GM19043 (cell line): Measurements from ENCODE around the gene GRIN1.
A peak's percentile ranks its signal among the peaks of the same experiment; 100 is the strongest.
"Not testable (repeated sequence)": the region's sequence is repeated elsewhere in the genome, so short reads cannot be mapped to it uniquely, and the experiment has no call there.

Experiments
- ATAC-seq: cut with Tn5 transposase; IDR thresholded peaks from one replicate; pipeline ENCODE4 v1.9.1; 2021; ENCODE audit warnings: low read depth; ENCODE audit not compliant: unreplicated experiment

GRIN1 gene

DNA sequence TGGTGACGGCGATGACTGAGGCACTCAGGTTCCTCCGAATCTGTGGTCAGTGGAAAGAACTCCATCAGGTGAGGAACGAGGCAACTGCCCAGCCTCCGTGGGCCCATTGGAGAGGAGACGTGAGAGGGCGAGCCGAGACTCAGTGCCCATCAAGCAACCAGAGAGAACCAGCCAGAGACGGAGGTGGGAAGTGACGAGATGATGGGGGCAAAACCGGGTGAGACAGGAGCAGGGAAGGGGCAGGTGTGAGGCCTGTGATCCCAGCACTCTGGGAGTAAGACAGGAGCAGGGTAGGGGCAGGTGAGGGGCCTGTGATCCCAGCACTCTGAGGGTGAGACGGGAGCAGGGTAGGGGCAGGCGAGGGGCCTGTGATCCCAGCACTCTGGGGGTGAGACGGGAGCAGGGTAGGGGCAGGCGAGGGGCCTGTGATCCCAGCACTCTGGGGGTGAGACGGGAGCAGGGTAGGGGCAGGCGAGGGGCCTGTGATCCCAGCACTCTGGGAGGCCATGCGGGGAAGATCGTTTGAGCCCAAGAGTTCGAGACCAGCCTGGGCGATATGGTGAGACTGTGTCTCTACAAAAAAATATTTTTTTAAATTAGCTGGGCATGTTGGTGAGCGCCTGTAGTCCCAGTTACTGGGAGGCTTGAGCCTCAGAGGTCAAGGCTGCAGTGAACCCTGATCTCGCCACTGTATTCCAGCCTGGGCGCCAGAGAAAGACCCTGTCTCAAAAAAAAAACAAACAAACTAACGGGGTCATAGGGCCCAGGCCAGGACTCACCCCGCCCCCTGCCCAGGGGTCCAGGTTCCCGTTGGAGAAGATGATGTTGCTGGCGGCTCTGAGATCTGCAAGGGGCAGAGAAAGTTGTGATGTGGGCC, 27.8 kb upstream of the GRIN1 start:
- ATAC-seq = no peak

DNA sequence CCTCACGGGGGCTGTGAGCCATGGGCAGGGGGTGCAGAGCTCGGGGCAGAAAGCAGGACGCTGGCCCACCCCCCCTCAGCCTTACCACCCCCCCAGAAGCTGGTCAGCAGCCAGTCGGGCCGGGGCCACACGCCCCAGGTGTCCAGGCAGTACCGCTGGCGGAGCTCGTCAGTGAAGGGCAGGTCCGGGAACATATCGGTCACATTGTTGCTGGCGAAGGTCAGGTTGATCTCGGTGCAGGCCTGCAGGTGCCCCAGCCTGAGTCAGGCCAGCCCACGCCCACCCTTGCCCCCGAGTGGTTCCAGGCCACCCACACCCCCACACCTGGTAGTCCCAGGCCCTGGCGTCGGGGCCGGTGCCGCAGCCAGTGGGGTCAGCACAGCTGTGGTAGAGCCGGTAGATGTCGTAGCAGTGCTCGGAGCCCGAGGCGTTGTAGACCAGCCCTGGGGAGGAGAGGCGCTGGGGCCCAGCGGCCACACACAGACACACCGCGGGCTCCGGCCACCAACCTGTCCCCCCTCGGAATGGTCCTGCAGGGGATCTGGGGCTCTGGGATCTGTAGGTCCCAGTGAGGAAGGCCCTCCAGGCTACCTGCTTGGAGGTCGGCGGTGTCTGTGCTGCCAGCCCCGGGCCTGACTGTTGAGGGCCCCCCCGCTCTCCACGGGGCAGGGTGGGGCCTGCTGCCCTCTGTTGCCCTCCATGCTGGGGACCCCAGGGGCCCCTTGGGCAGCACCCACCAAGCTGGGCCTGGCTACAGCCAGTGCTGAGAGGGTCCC, 27.0 kb upstream of the GRIN1 start:
- ATAC-seq = no peak

DNA sequence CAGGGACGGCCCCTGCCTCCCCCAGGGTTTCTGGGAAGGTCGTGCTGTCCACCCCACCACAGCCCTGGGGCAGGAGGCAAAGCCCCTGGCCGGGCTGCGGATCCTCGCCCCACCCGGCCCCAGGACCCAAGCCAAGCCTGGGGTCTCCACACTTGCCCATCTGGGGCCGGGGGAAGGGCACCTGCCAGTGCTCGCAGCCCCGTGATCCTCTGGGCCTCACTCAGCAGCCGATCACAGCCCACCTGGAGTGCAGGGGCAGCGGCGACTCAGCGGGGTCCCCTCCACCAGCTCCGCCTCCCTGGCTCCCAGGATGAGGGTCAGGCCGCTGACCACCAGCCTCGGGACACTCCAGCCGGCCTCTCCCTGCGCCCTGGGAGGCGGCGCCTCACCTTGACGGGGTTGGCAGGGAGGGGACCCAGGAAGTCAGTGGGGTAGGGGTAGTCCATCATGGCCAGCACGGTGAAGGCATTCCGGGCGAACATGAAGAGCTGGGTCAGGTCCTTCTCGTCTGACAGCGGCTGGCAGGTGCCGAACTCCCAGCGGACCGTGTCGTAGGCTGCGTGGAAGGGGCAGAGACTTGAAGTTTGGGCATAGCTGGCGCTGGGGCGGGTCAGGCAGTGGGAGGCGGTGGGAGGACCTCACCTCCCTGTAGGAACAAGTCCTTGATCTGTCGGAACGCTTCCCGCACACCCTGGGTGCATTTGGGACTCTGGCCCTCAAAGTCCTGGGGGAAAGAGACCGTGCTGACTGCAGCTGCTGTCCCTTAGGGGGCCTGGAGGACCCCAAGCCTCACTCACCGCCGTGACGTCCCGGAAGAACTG, 26.2 kb upstream of the GRIN1 start:
- ATAC-seq = no peak

DNA sequence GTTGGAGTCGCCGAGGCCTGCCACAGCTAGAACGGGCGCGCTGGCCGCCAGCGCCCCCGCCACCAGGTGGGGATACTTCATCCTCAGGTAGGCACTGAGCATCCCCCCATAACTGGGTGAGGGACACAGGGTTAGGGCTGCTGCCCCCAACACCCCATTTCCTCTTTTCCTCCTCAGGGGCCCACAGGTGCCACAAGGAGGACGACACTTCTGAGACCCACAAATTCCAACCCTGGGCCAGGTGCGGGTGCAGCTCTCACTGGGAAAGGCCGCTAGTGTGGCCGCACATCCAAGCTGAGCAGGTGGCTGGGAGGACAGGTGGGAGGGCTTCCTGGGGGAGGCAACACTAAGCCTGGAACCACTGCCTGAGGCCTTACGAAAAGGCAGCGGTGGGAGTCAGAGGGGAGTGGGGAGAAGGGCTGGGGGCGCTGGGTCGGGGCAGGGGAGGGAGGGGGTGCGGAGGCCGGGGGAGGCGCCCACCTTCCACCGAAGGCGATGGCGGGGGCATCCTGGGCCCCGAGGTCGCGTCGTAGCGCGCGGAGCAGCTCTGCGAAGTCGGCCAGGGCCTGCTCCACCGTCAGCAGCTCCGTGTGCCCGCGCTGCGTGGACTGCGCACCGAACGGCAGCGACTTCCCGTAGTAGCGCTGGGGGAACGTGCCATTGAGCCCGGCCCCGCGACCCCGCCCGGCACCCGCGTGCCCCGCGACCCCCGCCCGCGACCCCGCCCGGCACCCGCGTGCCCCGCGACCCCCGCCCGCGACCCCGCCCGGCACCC, 25.4 kb upstream of the GRIN1 start:
- no peak for ATAC-seq

DNA sequence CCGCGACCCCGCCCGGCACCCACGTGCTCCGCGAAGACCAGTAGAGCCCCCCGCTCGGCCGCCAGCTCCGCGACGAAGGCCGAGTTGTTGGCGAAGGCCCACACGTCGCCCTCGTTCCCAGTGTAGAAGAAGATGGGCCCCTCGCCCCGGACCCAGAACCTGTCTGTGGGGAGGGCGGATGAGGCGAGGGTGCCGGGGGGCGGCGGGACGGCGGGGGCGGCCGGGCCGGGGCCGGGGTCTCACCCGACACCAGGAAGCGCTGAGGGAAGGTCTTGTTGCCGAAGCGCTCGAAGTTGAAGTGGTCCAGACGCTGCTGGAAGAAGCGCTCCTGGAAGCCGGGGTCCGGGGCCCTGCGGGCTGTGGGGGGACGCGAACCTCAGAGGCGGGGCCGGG, 24.7 kb upstream of the GRIN1 start:
- no peak for ATAC-seq

DNA sequence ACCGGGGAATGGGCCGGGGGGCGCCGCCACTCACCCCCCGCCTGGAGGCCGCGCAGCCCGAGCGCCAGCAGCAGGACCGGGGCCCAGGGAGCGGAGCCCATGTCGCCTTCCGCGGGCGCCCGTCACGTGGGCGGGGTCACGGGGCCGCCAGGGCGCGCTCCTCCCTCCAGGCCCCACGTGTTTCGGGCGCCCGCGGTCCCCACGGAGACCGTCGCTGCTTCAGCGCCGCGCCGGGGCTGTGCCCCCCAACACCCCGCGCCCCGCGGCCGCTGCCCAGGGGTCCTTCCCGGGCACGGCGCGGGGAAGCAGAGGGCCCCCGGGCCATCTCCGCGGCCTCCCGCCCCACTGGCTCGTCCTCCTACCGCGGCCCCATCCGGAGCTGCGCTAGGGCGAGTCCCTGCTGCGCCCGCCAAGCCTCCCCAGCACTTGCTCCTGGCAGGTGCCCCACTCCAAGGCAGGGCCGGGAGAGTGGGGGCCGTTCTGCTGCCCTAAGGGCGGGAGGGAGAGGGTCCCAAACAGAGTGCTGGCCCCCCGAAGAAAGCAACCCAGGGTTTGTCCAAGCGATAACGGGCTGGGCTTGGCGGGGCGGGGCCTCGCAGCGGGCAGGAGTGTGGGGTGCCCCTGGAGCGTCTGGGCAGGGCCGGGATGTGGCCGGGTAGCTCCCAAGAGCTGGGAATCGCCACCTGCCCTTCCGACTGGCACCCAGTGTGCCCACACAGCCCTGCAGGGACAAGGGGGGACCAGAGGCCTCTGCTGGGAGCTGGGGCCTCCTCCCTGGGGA, 24.2 kb upstream of the GRIN1 start, which contains the start of gene DPP7:
Gene DPP7 (minus strand): TSS at position 121 of the 781 bp plus-strand sequence. CDS start 20 bp downstream, at position 101.
- peak; percentile 79 for ATAC-seq

DNA sequence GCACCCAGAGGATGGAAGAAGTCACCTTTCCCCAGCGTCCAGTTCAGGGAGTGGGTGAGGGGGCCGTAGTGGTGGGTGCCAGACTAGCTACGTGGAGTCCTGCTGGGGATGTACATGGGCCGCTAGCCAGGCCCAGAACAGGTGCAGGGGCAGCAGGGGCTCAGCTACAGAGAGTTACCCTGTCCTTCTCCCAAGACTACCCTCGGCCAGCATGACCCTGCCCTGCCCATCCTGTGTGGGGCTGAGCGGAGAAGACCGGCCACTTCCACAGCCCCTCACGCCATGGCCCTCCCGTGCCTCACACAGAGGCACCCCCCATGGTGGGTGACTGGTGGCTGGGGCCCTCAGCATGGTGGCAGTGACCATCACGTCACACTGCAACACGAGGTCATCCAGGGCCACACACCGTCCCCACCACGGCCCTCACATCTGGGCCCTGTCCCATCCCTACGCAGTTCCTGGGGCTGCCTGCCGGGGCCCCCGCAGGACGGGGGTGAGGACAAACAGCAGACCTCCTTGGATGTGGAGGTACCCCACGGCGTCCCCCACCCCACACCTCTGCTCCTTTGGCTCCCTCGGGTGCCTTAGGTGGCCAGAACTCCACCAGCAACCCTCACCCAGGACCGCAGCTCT, 23.4 kb upstream of the GRIN1 start:
- no peak for ATAC-seq

DNA sequence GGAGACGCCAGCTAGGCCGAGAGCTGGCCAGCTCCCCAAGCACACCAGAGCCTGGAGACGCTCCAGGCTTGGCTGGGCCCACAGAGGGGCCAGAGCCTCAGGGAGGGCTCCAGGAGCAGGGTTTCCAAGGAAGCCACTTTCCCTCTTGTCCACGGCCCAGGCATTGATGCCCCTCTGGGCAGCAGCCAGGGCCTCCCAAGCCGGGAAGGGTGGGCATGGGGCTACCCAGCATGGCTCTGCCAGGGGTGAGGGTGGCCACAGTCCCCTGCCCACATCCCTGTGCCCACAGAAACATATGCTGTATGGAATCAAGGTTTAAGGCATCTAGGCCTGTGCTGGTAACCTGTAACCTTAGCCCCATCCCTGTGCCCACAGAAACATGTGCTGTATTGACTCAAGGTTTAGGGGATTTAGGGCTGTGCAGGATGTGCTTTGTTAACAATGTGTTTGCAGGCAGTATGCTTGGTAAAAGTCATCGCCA, 22.9 kb upstream of the GRIN1 start:
- no peak for ATAC-seq

DNA sequence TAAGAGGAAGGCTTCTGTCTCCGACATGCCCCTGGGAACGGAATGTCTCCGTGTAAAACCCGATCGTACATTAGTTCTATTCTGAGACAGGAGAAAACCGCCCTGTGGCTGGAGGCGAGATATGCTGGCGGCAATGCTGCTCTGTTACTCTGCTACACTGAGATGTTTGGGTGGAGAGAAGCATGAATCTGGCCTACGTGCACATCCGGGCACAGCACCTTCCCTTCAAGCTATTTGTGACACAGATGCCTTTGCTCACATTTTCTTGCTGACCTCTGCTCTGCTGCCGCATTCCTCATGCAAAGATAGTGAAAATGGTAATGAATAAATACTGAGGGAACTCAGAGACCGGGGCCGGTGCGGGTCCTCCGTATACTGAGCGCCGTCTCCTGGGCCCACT, 22.2 kb upstream of the GRIN1 start:
- no peak for ATAC-seq

DNA sequence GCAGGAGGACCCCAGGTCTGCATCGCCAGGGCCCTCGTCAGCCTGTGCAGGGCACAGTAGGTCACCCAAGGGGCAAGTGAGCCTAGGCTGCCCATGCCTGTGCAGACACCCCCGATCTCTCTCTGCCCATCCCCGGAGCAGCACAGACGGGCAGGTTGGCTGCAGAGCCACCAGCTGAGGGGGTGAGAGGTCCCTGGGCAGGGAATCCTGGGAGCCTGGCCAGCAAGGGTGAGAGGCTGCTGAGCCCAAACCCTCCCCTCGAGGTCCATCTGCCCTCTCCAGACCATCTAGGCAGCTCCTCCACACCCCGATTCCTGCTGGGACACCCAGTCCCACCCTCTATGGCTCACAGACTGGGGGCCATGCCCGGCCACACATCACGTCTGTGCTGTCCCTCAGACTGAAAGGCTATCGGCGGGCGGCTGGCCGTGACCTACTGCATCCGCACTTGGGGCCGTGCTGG, 21.7 kb upstream of the GRIN1 start:
- ATAC-seq = no peak

DNA sequence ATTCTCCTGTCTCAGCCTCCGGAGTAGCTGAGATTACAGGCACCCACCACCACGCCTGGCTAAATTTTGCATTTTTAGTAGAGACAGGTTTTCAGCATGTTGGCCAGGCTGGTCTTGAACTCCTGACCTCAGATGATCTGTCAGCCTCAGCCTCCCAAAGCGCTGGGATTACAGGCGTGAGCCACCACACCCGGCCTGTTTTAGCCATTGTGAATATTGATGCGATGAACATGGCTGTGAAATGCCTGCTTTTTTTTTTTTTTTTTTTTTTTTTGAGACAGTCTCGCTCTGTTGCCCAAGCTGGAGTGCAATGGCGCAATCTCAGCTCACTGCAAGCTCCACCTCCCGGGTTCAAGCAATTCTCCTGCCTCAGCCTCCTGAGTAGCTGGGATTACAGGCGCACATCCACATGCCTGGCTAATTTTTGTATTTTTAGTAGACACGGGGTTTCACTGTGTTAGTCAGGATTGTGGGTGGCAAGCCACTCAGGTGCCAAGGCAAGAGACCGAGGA, 20.8 kb upstream of the GRIN1 start:
- ATAC-seq = not testable (repeated sequence)

DNA sequence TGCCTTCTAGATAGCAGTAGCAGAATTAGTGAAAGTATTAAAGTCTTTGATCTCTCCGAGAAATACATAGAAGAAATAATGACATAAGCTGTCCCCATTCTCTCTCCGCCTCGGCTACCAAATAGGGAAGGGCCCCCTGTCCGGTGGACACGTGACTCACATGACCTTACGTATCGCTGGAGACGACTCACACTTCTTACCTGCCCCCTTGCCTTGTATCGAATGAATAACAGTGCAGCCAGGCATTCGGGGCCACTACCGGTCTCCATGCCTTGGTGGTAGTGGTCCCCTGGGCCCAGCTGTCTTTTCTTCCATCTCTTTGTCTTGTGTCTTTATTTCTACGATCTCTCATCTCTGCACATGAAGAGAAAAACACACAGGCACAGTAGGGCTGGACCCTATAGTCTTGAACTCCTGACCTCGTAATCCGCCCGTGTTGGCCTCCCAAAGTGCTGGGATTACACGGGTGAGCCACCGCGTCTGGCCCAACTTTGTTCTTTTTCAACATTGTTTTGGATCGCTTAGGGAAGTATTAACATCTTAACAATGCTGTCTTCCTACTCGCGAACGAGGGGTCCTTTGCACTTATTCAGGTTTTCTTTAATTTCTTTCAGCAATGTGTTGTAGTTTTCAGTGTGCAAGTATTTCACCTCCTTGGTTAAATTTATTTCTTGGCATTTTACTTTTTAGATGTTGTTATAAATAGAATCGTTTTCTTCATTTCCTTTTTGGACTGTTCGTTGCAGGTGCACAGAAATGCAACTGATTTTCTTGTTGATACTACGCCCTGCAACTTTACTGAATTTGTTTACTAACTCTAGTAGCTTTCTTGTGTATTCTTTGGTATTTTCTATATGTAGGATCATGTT, 16.8 kb upstream of the GRIN1 start:
- ATAC-seq = not testable (repeated sequence)

DNA sequence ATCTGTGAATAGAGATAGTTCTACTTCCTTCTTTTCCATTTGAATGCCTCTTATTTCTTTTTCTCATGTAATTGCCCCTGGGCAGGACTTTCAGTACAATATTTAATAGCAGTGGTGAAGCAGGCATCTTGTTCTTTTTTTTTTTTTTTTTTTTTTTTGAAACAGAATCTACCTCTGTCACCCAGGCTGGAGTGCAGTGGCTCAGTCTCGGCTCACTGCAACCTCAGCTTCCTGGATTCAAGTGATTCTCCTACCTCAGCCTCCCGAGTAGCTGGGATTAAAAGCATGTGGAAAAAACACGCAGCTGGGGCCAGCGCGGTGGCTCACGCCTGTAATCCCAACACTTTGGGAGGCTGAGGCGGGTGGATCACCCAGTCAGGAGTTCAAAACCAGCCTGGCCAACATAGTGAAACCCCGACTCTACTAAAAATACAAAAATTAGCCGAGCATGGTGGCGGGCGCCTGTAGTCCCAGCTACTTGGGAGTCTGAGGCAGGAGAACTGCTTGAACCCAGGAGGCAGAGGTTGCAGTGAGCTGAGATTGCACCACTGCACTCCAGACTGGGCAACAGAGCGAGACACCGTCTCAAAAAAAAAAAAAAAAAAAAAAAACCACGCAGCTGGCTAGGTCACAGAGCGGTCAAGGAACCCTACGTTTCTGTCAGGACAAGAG, 16.0 kb upstream of the GRIN1 start:
- not testable (repeated sequence) for ATAC-seq

DNA sequence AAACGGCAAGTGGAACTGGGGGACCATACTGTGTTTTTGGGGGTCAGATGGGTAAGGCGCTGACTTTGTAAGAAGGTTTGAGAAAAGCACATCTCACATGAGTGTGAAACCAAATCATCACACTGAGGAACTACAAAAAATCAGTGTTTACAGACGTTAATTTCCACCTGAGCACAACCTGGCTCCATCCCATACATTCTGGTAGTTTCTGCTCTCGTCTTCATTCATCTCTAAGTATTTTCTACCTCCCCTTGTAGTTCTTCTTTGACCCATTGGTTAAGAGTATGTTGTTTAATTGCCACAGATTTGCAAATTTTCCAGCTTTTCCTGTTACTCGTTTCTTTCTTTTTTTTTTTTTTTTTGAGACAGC, 15.5 kb upstream of the GRIN1 start:
- no peak for ATAC-seq

DNA sequence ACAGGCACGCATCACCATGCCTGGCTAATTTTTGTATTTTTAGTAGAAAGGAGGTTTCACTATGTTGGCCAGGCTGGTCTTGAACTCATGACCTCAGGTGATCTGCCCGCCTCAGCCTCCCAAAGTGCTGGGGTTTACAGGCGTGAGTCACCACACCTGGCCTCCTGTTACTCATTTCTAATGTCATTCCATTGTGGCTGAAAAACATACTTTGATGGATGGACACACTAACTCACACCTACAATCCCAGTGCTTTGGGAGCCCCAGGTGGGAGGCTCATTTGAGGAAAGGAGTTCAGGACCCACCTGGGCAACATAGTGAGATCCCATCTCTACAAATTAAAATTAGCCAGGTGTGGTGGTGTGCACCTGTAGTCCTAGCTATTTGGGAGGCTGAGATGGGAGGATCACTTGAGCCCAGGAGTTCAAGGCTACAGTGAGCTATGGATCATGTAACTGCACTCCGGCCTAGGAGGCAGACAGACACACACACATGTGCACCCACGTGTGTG, 14.9 kb upstream of the GRIN1 start:
- not testable (repeated sequence) for ATAC-seq

DNA sequence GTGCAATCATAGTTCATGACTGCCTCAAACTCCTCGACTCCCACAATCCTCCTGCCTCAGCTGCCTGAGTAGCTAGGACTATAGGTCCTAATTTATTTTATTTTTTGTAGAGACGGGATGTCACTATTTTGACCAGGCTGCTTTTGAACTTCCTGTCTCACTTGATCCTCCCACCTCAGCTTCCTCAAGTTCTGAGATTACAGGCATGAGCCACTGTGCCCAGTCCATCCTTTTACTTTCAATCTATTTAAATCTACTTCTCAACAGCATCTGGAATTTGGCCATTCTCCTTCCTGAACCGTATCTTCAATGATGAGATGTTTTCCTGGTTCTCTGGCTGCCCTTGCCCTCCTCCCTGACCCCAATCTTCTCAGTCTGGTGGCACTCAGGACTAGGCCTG, 12.2 kb upstream of the GRIN1 start:
- ATAC-seq = no peak
